GM12873 (cell line): ENCODE data around the gene KAZN.

ENCODE experiments used
- CTCF ChIP-seq: IDR thresholded peaks from 2 replicates; pipeline ENCODE4 v1.5.1; 2012; ENCODE audit warnings: low read depth, mild to moderate bottlenecking, moderate library complexity, low read length, control low read depth; ENCODE audit not compliant: insufficient read depth; ENCODE audit errors: missing control alignments

The KAZN gene

GRCh38 chr1:15159166-15159555 is 560.7 kb downstream of the KAZN start:
- TF ChIP-seq CTCF = no peak

- no peak for TF ChIP-seq CTCF
These were observed 562.1 kb downstream of the KAZN start for GRCh38 chr1:15160626-15161025.

DNA sequence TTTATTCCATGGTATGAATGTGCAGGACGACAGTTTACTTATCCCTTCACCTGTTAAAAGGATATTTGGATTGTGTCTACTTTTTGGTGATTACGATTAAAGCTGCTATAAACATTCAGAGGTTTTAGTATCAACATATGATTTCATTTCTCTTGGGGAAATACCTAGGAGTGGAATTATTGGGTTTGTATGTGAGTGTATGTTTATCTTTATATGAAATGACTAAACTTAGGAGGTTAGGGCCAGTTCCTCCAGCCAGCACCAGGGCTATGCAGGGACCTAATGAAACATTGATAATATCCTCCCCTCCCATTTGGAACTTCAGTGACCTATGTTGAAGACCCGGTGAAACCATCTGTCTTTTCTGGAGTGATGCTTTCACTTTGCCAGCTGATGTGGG is 568.9 kb downstream of the KAZN start:
- no peak for TF ChIP-seq CTCF
